Stimulated activated CD4-positive, alpha-beta T cell treated with anti-CD3 and anti-CD28 coated beads, Interleukin-12 subunit alpha, Interleukin-12 subunit beta, amount 100 ng/mL, for 4 hours (primary cell): Measurements from ENCODE around the gene CSNK1G2.
"Not testable (repeated sequence)": the region's sequence is repeated elsewhere in the genome, so short reads cannot be mapped to it uniquely, and the experiment has no call there.

ENCODE experiments used
- DNase-seq: peaks from one replicate; pipeline ENCODE4 v3.0.0-alpha.2; 2020

Gene CSNK1G2

DNA sequence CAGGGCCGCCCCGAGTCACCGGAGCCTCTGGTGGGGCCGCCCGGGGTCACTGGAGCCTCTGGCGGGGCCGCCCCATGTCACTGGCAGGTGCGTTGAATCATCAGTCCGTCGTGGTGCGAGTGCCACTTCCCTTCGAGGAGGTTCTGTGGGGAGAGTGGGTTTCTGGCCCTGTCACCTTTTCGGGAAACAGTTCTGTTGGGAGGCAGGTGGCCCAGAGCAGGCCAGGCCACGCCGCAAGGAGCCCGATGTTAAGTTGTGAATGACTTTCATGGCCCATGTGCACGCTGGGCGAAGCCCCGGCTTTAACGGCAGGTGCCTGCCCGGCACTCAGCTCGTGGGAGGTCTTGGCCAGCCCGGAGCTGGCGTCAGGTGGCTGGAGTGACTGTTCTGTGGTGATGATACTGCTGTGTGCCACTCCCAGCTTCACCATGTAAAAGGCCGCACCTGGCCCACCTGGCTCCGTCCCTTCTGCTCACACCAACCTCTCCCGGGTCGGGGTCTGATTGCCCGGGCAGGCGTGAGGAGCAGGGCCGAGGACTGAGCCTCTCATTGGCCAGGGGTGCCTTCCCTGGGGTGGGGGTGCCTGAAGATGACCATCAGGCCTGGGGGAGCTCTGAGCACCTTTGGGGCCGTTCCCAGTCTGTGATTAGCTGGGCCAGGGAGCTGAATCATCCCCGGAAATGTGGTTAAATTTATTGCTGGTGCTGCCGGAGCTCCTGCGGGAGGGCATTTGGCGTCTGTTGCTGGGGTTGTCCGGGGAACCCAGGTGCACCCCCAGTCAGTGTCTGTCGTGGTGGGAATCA lies 29.2 kb downstream of the CSNK1G2 start:
- DNase-seq: no peak

DNA sequence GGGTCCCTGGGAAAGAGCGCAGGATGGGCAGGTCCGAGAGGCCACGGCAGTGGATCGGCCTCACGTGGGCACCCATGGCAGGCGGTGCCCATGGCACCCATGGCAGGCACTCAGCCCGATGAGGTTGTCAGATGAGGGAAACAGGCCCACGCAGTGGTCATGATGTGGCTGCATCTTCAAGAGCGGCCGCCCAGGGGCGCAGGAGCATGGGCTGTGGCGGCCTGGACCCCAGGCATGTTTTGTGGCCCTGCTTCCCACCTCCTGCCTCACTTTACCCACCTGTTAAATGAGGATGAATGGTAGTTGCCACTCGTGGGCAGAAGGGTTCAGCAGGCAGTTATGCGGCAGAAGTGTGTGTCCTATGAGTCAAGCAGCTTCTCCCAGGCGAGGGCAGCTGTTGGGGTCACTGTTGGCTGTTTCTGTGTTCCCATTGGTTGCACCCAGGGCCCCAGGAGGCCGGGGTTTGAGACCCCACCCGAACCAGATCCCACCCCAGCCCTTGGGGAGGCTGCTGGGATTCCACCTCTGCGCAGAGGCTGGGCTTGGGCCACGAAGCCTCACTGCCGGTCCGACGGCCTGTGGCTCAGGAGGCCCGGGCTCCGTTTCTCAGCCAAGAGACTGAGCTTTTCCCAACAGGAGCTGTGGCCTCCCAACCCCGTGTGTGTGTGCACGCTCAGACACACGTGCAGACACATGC lies 30.0 kb downstream of the CSNK1G2 start:
- no peak for DNase-seq

DNA sequence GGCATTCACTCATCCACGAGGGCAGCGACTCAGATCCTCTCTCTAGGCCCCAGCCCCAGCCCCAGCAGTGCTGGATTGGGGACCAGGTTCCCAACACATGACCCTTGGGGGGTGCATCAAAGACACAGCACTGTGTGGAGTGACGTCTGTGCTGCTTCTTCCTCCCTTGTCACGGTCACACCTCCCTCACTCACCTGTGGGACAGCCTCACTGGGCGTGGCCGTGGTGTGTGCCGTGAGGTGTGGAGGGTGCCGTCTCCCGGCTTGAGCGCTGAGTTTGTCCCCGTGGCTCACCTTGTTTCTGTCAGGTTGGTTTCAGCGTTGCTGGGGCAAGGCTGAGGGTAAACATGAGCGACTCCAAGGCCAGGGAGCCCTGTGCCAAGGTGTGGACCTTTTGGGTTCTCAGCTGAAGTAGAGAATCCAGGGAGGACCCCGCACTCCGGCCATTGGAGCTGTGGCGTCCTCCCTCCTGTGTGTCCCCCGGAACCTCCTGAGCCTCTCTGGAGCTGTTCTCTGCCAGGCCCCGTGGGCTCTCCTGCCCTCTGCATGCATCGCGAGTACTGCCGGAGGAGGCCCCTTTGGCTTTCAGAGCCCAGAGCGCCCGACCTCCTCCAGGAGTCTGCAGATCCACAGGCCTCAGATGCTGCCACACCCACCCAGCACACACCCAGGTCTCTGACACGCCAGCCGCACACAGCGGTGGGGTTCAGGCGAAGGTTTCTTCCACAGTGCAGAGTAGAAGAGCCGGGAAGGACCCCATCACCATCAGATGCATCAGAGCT lies 33.6 kb downstream of the CSNK1G2 start:
- DNase-seq: no peak

DNA sequence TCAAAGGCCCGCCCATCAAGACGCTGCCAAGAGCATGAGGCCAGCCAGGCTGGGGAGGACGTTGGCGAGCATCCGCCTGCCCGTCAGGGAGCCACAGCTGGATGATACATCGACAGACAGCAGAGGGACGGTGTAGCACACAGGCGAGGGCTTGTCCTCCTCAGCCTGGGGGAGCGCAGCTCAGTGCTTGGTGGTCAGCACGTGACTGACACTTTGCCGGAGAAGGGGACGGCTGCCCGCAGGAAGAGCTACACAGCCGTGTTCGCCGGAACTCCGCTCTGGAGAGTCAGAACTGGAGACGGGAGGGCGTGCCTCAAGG lies 34.1 kb downstream of the CSNK1G2 start:
- DNase-seq: no peak

DNA sequence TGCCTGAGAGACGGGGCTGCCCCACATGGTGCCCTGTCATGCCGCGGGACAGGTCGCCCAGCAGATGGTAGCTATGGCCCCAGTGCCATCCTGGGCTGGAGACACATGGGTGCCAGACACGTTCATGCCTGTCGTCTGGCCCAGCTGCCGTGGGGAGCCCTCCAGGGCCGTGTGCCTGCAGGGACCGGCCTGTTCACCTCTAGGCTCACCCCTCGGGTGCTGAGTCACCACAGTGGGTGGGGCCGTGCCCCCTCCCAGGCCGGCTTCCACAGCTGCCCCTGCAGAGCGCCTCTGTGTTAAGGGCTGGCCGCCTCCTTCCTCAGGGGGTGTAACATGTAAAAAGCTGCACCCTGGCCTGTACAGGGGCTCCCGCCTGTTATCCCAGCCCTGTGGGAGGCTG lies 36.1 kb downstream of the CSNK1G2 start:
- DNase-seq: no peak

DNA sequence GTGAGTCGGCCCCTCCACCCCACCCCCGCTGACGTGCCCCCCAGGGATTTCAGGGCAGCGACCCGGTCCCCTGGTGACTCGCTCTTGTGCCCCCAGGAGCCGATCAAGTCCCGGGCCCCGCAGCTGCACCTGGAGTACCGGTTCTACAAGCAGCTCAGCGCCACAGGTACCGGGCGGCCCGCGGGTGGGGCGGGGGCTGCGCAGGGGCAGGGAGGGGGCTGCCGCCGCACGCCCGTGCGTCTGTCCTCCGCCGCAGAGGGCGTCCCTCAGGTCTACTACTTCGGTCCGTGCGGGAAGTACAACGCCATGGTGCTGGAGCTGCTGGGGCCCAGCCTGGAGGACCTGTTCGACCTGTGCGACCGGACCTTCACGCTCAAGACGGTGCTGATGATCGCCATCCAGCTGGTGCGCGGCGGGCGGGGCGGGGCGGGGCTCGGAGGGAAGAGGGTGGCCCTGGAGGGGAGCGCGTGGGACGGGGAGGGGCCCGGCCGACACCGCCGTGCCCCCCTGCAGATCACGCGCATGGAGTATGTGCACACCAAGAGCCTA lies 37.4 kb downstream of the CSNK1G2 start:
- DNase-seq: no peak

DNA sequence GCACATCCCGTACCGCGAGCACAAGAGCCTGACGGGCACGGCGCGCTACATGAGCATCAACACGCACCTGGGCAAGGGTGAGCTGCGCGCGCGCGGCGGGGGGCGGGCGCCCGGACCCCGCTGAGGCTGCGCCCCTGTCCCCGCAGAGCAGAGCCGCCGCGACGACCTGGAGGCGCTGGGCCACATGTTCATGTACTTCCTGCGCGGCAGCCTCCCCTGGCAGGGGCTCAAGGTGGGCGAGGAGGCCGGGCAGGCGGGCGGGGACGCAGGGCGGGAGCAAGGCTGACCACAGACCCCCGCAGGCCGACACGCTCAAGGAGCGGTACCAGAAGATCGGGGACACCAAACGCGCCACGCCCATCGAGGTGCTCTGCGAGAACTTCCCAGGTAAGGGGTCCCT lies 38.0 kb downstream of the CSNK1G2 start:
- no peak for DNase-seq

DNA sequence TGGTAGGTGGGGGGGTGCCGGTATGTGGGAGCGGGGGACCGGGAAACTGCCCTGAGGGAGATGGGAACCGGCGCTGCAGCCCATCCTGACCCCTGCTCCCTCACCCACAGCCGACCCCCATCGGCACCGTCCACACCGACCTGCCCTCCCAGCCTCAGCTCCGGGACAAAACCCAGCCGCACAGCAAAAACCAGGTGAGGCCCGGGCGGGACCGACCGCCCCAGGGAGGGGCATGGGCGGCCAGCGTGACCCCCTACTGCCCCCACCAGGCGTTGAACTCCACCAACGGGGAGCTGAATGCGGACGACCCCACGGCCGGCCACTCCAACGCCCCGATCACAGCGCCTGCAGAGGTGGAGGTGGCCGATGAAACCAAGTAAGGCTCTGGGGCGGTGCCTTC lies 38.7 kb downstream of the CSNK1G2 start:
- no peak for DNase-seq

DNA sequence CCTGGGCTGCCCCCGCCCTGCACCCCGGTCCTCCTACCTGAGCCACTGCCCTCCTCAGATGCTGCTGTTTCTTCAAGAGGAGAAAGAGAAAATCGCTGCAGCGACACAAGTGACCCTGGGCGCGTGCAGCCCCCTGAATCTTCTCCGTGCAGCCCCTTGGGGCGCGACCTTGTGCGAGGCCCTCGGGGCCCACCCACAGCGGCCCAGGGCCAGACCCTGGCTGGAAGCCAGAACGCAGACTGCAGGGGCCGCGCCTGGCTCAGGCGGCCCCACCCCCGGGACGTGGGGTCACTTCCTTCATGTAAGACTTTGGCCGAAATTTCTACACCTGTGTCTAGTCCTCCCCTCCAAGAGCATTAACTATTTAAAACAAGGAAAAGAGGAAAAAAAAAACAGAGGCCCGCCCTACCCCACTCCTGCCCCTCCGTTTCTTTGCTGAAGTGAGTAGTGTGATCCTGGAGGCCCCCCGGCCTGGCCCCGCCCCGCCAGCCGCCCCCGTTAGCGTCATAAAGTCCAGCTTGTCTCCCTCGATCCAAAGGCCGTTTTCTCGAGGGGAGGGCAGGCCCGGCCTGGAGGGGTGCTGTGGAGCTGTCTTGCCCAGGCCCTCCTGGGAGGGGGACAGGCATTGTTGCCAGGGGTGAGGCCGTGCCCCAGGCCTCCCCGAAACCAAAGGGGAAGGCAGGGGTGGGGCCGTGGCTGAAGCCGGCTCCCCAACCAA lies 39.3 kb downstream of the CSNK1G2 start:
- DNase-seq: no peak

DNA sequence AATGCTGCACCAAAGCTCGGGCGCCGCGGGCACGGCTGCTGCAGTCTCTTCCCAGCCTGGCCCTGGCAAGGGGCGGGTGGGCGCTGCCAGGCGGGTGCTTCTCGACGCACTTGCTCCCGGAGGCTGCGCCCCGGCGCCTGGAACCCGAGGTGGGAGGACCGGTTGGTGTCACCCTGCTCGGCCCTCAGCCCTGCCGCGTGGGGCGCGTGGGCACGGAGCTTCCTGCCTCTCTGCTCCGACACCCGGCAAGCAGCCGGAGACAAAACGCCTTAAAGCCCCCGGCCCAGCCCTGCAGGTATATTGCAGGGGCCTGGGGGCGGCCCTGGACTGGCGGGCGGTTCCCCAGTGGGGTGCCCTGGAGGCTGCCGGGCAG lies 39.8 kb downstream of the CSNK1G2 start:
- DNase-seq: no peak

DNA sequence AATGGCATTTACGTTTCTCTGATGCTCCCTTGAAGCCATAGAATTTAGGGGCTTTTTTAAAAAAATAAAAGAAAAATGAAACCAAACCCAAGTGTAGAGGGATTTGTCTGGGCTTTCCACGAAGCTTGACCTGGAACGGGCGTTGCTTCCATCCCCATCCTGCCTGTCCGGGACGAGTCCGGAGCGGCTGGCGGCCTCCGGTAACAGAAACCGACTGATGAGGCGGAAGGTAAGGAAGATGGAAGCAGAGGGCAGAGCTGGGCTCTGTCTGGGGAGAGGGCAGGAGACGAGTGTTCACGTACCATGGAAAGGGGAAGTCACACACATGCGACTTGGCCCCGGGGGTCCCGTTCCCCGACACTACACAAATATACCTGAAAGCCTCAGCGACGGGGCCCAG lies 40.3 kb downstream of the CSNK1G2 start:
- DNase-seq: no peak

DNA sequence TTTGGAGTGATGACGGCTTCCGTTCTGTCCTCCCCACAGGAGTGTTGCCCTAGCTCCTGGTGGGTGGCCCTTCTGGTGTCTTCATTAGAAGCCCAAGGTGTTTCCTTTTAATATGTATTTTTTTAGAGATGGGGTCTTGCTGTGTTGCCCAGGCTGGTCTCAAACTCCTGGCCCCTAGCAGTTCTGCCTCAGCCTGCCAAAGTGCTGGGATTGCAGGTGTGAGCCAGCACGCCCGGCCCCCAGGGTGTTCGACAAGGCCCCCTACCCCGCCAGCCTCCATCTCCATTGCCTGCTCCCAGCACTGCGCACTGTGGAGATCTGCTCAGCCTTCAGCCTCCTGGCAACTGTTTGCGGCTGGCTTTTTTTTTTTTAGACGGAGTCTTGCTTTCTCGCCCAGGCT lies 43.4 kb downstream of the CSNK1G2 start:
- DNase-seq: no peak

DNA sequence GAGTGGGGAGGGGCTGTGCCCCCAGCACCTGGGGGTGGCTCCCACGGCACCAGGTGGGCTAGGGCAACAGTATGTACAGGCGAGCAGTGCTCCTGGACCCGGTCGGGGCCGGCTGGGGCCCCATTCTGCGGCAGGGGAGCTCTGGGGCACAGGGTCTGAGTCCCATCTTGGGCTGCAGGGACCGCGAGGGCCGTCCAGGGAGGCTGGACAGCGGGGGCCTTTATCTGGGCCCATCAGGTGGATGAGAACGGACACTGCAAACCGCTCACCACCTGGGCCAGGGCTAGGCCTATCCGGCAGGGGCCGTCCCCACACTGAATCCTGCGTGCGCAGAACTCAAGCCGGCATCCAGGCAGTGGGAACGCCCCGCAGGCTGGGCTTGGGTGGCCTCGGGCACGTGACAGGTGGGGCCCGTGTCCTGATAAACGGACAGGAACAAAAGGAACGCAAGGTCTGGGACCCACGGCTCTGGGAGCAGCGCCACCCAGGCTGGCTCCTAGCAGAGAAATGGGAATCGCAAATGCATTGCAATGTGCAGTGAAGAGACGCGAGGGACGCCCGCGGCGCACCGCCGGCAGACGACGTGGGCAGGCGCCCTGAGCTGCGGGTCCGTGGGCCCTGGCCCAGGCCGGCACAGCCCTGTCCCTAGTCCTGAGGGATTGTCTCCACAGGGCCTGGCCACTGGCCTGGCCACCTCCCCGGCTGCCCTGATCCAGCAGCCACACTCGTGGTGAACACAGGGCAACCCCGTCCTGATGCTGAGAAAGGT lies 44.8 kb downstream of the CSNK1G2 start:
- DNase-seq: no peak

DNA sequence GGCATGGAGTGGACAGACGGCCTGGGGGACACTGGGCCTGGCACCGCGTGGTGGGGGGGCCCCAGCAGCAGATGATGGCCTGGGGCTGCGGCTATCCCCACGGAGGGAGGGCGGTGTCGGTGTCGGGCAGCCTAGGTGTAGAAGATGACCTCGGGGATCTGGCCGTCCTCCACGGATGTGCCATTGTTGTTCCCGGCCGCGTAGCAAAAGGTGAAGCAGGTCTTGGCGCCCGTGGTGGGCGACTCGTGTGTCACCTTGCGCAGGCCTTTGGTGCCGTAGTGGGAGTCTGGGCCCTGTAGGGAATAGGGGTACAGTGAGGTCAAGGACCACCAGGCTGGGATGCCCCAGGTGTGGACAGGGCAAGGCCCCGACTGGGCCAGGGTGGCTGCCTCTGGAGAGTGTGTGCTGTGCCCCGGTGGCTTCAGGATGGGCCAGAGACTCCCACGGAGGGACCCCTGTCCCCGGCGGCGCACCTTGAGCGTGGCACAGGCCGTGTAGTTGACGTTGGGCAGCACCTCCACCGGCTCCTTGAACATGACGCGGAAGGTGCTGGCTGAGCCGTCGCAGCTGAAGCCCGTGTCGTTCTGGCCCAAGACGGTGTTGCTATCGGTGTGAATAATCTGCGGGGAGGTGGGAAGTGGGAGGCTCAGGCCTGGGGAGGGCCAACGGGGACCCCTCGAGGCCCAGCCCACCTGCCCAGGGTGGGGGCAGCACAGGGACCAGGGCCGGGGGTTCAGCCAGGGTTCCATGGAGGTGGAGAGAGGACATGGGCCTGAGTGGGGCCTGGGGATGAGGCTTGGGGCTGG lies 45.6 kb downstream of the CSNK1G2 start:
- no peak for DNase-seq

DNA sequence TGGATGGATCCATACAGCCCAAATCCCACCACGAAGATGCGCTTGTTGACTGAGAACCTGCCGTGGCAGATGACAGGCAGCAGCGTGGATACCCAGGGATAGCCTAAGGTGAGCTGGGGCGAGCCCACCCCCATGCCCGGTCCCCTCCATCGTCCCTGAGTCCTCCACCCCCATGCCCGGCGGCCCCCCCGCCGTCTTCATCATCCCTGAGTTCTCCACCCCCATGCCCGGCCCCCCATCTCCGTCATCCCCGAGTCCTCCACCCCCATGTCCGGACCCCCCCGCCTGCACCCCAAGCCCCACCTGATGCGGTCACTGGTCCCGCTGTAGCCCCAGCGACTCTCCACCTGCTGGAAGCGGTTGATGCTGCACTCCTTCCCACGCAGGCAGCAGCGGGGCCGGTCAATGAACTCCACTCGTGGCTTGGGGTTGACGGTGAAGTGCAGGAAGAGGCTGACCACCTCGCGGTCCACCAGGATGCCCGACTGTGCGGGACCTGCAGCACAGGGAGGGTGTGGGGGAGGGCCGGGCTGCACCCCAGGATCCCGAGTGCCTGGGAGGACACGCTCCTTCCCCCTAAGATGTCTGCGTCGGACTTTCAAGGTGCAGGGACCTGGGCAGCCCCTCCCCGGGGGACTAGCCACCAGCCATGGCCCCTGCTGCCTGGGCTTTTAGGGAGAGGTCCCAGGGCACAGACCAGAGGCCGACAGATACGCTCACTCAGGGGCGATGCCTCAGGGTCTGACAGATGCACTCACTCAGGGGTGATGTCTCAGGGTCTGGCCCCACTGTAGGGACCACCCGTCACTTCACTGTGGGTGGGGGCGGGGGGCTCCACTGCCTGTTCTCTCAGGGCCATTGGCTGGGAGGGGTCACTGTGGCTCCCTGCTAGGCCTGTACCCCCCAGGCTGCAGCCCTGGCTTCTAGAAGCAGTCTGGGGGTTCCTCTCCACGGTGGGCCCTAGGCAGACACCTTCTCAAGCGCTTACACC lies 46.5 kb downstream of the CSNK1G2 start:
- DNase-seq: no peak

DNA sequence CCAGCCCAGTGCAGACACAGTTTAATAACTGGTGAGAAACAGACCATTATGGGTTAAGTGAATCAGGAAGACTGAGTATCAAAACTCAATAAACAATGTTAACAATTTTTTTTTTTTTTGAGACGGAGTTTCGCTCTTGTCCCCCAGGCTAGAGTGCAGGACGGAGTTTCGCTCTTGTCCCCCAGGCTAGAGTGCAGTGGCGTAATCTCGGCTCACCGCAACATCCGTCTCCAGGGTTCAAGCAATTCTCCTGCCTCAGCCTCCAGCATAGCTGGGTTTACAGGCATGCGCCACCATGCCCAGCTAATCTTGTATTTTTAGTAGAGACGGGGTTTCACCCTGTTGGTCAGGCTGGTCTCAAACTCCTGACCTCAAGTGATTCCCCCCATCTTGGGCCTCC lies 47.5 kb downstream of the CSNK1G2 start:
- DNase-seq: not testable (repeated sequence)

DNA sequence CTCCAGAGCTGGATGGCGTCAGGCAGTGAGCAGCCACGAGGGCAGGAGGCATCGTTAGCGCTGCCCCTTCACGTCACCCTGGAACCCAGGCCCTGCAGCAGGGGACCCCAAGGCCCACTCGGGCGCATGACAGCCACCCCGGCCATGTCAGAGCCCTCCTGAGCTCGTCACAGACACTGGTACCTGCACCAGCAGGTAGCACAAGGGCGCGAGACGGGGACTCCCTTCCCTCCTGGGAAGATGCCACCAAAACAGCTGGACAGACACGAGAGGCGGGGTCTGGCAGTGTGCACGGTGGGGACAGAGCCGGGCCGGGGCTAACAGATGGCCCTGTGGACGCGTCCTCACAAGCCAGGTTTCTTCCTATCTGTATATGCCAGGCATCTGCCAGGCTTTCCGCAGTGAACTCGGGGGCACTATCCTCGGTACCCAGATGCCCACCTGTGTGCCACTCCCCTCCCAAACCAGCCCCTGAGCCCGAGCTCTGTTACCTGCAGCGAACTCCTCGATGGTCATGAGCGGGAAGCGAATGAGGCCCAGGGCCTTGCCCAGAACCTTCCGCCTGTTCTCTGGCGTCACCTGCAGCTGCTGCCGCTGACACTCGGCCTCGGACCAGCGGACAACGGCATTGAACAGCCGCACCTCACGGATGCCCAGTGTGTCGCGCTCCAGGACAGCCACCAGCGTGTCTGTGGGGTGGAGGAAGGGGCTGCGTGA lies 48.7 kb downstream of the CSNK1G2 start:
- no peak for DNase-seq

DNA sequence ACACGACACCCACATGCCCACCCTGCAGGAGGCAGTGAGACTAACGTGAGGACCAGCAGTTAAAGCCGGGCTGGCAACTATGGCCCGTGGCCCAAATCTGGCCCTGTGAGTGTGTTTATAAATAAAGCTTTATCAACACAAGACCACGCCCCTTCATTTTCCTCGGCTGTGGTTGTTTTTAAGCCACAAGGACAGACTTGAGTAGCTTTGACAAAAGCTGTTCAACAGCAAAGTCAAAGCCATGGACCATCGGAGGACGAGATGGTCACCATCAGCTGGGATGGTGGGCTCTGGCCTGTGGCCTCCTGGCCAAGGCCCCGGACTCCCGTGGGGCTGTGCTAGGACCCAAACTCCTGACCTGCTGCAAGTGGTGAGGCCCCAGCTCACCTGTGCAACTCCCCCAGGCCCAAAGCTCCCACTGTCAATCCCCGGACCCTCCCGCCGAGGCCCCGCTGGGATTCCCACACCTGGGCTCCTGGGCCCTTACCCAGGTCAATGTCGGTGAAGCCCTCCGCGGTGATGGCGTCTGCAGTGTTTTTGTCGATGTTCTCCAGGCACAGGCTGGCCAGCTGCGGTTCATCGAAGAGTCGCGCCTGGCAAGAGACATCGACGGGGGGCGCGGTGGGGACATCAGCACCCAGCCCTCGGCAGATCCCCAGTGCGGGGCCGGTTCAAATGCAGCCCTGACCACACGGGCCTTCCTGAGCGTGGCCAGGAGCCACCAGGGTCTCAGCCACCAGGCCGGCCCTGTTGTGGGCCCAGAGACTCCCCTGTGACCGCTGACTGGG lies 49.5 kb downstream of the CSNK1G2 start:
- no peak for DNase-seq
